Vagina (tissue), 2 donors: ENCODE data around the gene NINL. TPM values are rescaled to one million over a fixed set of nuclear protein-coding genes. Genes with fewer than 3 reads are reported as not detected.

Source experiments
- DNase-seq, 2 donors: peaks; one replicate each; pipeline ENCODE4 v3.0.0-alpha.2; 2017; ENCODE audit errors: extremely low spot score in 2 of 2
- H3K27ac ChIP-seq: fragments of 200-600 bp; sonication (generic); one replicate; pipeline ENCODE4 v1.5.1; 2019
- H3K27me3 ChIP-seq: fragments of 200-600 bp; sonication (generic); one replicate; pipeline ENCODE4 v1.5.1; 2019
- H3K36me3 ChIP-seq, 2 donors: fragments of 200-600 bp; sonication (generic); one replicate each; pipeline ENCODE4 v1.5.1; 2017 to 2019
- H3K4me1 ChIP-seq: fragments of 200-600 bp; sonication (generic); one replicate; pipeline ENCODE4 v1.5.1; 2019
- H3K4me3 ChIP-seq, 2 donors: fragments of 200-600 bp; sonication (generic); 1 replicate in 1 of 2; 2 replicates in 1 of 2; pipeline ENCODE4 v1.5.1; 2016 to 2019
- H3K9me3 ChIP-seq: fragments of 200-600 bp; sonication (generic); one replicate; pipeline ENCODE4 v1.5.1; 2019
- CTCF ChIP-seq, 3 experiments: fragments of 450-650 bp in 2 of 3; fragments of 200-600 bp in 1 of 3; sonication (generic) in 1 of 3; IDR thresholded peaks; one replicate each; pipeline ENCODE4 v1.5.1; 2017 to 2019; ENCODE audit warnings: antibody characterized with exemption in 3 of 3, mild to moderate bottlenecking in 2 of 3, moderate library complexity in 2 of 3
- POLR2A ChIP-seq, 2 donors: fragments of 450-650 bp; IDR thresholded peaks; one replicate each; pipeline ENCODE4 v1.6.1; 2017; ENCODE audit warnings: antibody characterized with exemption in 2 of 2, mild to moderate bottlenecking in 2 of 2, moderate library complexity in 2 of 2
- POLR2AphosphoS5 ChIP-seq, 2 donors: sonication (generic); formaldehyde crosslinking; IDR thresholded peaks; one replicate each; pipeline ENCODE4 v1.9.0; 2017; ENCODE audit warnings: antibody characterized with exemption in 2 of 2, mild to moderate bottlenecking in 2 of 2, low read depth in 1 of 2; ENCODE audit not compliant: insufficient read depth in 1 of 2
- intact Hi-C: fragments of 100-400 bp; cut with DNase I; formaldehyde crosslinking; loops from one replicate; pipeline ENCODE4 v1.15.1; 2023
- total RNA-seq: library from RNA; depleted of rRNA; stranded (reverse); fragments of >200 nt; gene quantifications from one replicate; pipeline ENCODE4 v1.2.3, GENCODE V29; 2016

The NINL gene
- total RNA-seq, 1 donor from 2014 or later, result 11.5 TPM

- TF ChIP-seq POLR2A (IDR thresholded peaks at IDR 0.05), result no peak
- no peak for TF ChIP-seq POLR2AphosphoS5 (IDR thresholded peaks at IDR 0.05; ENCODE audit: insufficient read depth in 1 of 2, low read depth in 1 of 2)
- no peak for TF ChIP-seq CTCF (IDR thresholded peaks at IDR 0.05)
- Histone ChIP-seq H3K27me3 (no peaks in the 10 kb centered on the region), H3K4me3 (no peak overlapping the region), H3K36me3 (no peaks in the 10 kb centered on the region), H3K27ac (no peak overlapping the region), H3K9me3 (no peaks in the 10 kb centered on the region), H3K4me1 (peaks cover 9% of the 10 kb centered on the region)
- DNase-seq, result no peak
- intact Hi-C loops, result no loop called here
Measured at GRCh38 chr20:25622049-25622448, 36.7 kb upstream of the NINL start.

- no peaks in the 10 kb centered on the region for H3K9me3 ChIP-seq
- intact Hi-C loops, result no loop called here
- no peak overlapping the region for H3K4me3 ChIP-seq
- no peaks in the 10 kb centered on the region for H3K27me3 ChIP-seq
- H3K4me1 ChIP-seq, result peaks cover 3% of the 10 kb centered on the region
- no peak overlapping the region for H3K27ac ChIP-seq
- no peak for DNase-seq
- peaks cover 0 to 14% of the 10 kb centered on the region in 2 donors for H3K36me3 ChIP-seq
- TF ChIP-seq POLR2AphosphoS5 (IDR thresholded peaks at IDR 0.05; ENCODE audit: insufficient read depth in 1 of 2, low read depth in 1 of 2) (no peak), POLR2A (IDR thresholded peaks at IDR 0.05) (no peak), CTCF (IDR thresholded peaks at IDR 0.05) (no peak)
Measured at GRCh38 chr20:25619514-25619913, 34.2 kb upstream of the NINL start.

GRCh38 chr20:25608774-25609173 is 23.4 kb upstream of the NINL start:
- no peaks in the 10 kb centered on the region for H3K4me1 ChIP-seq
- no peak overlapping the region for H3K4me3 ChIP-seq
- no peaks in the 10 kb centered on the region for H3K27me3 ChIP-seq
- no peaks in the 10 kb centered on the region for H3K9me3 ChIP-seq
- intact Hi-C loops, result no loop called here
- no peak overlapping the region for H3K27ac ChIP-seq
- H3K36me3 ChIP-seq, result peaks cover 0 to 4% of the 10 kb centered on the region in 2 donors
- DNase-seq, result no peak
- no peak for TF ChIP-seq POLR2A (IDR thresholded peaks at IDR 0.05)
- no peak for TF ChIP-seq POLR2AphosphoS5 (IDR thresholded peaks at IDR 0.05; ENCODE audit: insufficient read depth in 1 of 2, low read depth in 1 of 2)
- TF ChIP-seq CTCF (IDR thresholded peaks at IDR 0.05), result no peak

- Histone ChIP-seq H3K9me3 (no peaks in the 10 kb centered on the region), H3K4me3 (no peak overlapping the region), H3K36me3 (no peaks in the 10 kb centered on the region), H3K27me3 (no peaks in the 10 kb centered on the region), H3K4me1 (no peaks in the 10 kb centered on the region), H3K27ac (no peak overlapping the region)
- DNase-seq, result no peak
- no peak for TF ChIP-seq POLR2AphosphoS5 (IDR thresholded peaks at IDR 0.05; ENCODE audit: insufficient read depth in 1 of 2, low read depth in 1 of 2)
- no peak for TF ChIP-seq CTCF (IDR thresholded peaks at IDR 0.05)
- TF ChIP-seq POLR2A (IDR thresholded peaks at IDR 0.05), result no peak
- intact Hi-C loops, result no loop called here
Measured at GRCh38 chr20:25606094-25606695, 20.9 kb upstream of the NINL start.

- H3K36me3 ChIP-seq, result no peaks in the 10 kb centered on the region
- H3K27ac ChIP-seq, result no peak overlapping the region
- no peaks in the 10 kb centered on the region for H3K27me3 ChIP-seq
- TF ChIP-seq POLR2AphosphoS5 (IDR thresholded peaks at IDR 0.05; ENCODE audit: insufficient read depth in 1 of 2, low read depth in 1 of 2) (no peak), POLR2A (IDR thresholded peaks at IDR 0.05) (no peak), CTCF (IDR thresholded peaks at IDR 0.05) (no peak)
- no peak overlapping the region for H3K4me3 ChIP-seq
- H3K9me3 ChIP-seq, result no peaks in the 10 kb centered on the region
- no peaks in the 10 kb centered on the region for H3K4me1 ChIP-seq
- intact Hi-C loops, result no loop called here
- no peak for DNase-seq
Measured at GRCh38 chr20:25605148-25605547, 19.8 kb upstream of the NINL start.
